ENCODE data around the gene GPHN. TPM values are rescaled to one million over a fixed set of nuclear protein-coding genes. Genes with fewer than 3 reads are reported as not detected.

GPHN gene
- total and polyA plus RNA-seq, 2 of the 4 experiments (the other 2 are of a cell fraction): 8.0 to 8.1 TPM

DNA sequence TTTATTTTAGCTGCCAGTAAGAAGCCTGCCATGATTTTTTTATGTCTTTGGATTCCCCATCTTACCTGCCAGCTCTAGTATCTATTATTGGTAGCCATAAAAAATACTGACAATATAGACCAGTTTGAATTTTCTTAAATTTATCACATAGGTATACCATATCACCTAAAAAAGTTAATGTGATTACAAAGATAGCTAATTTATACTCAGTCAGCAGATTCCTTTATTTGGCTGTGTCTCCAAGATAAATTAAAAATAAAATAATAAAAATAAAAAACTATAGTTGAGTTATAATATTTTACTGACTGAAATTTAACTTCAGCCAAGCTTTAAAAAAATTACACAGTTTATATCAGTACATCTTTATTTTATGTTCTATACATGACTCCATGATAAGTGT is 128.3 kb downstream of the GPHN start:
- in situ Hi-C loops (cut with MboI; ENCODE audit: low sequenced_read_pairs) (loop anchor here (25.0 kb wide), 1 partner anchor 651 kb away; no protein-coding TSS in a partner anchor), dilution Hi-C loops (cut with HindIII; ENCODE audit: low sequenced_read_pairs, unreplicated experiment) (no loop called here), intact Hi-C loops (cut with micrococcal nuclease) (no loop called here)
- Histone ChIP-seq H2AK5ac (ENCODE audit: low read depth, low read length) (no peak overlapping the region), H3K56ac (ENCODE audit: extremely low read depth, insufficient read depth, low read length) (no peak overlapping the region), H2BK5ac (ENCODE audit: low read depth, low read length, poor library complexity, severe bottlenecking) (no peak overlapping the region), H3K4me1 (ENCODE audit: control insufficient read depth, insufficient read depth, low read length) (no peaks in the 10 kb centered on the region; the same call in 1 of the 2 replicates), H2AK9ac (replicated peaks; ENCODE audit: low read depth, low read length, poor library complexity) (no peak overlapping the region), H3K36me3 (ENCODE audit: control insufficient read depth, insufficient read depth, low read length) (no peaks in the 10 kb centered on the region), H3K14ac (replicated peaks; ENCODE audit: low read depth, low read length) (no peak overlapping the region), H4K8ac (ENCODE audit: low read depth in 2 of 2, low read length in 2 of 2) (no peak overlapping the region), H2BK15ac (ENCODE audit: low read depth, low read length) (no peak overlapping the region), H3K9me1 (ENCODE audit: insufficient read depth, low read length) (no peaks in the 10 kb centered on the region), H3K9ac (ENCODE audit: low read depth, low read length) (no peak overlapping the region), H3K23ac (ENCODE audit: low read depth, low read length) (no peak overlapping the region), H4K20me1 (ENCODE audit: insufficient read depth, low read length) (no peaks in the 10 kb centered on the region; the same call in 1 of the 2 replicates), H3K4me3 (ENCODE audit: insufficient read depth, low read depth, low read length) (no peak overlapping the region), H3K4ac (ENCODE audit: low read depth, low read length) (no peak overlapping the region), H3K79me1 (ENCODE audit: low read depth in 1 of 2, low read length in 2 of 2) (no peaks in the 10 kb centered on the region), H2AFZ (replicated peaks; ENCODE audit: low read length, poor library complexity) (no peak overlapping the region), H4K5ac (ENCODE audit: low read depth, low read length) (no peak overlapping the region), H3K18ac (ENCODE audit: low read depth, low read length) (no peak overlapping the region), H3K4me2 (ENCODE audit: low read depth, low read length) (no peak overlapping the region), H3K9me3 (ENCODE audit: control insufficient read depth, insufficient read depth, low read length) (no peaks in the 10 kb centered on the region; the same call in 1 of the 2 replicates), H4K91ac (ENCODE audit: insufficient read depth, low read depth, low read length) (no peak overlapping the region), H2BK20ac (ENCODE audit: low read depth, low read length) (no peak overlapping the region), H3K27me3 (ENCODE audit: control insufficient read depth, insufficient read depth, low read length) (no peaks in the 10 kb centered on the region), H3K27ac (ENCODE audit: insufficient read depth, low read length) (no peak overlapping the region), H2BK120ac (ENCODE audit: low read depth, low read length) (no peak overlapping the region)
- CTCF ChIA-PET: no interaction called here
- POLR2A ChIA-PET (ENCODE audit: unreplicated experiment): no interaction called here
- TF ChIP-seq RFX5 (IDR thresholded peaks at IDR 0.05; ENCODE audit: low read depth, low read length): no peak
- TF ChIP-seq MAFK (IDR thresholded peaks at IDR 0.05; ENCODE audit: low read depth, low read length): peak; percentile 52
- ATAC-seq (ENCODE audit: low read depth) (no peak), DNase-seq (no peak)
- BruUV-seq (replicated peaks): no TSS peak
